Suprapubic skin (tissue), 4 donors: ENCODE data around the gene GPN2.

ENCODE experiments used
- POLR2A ChIP-seq, 2 donors: fragments of 450-650 bp; IDR thresholded peaks; one replicate each; pipeline ENCODE4 v1.6.1; 2017; ENCODE audit warnings: antibody characterized with exemption in 2 of 2, mild to moderate bottlenecking in 2 of 2, moderate library complexity in 2 of 2
- POLR2AphosphoS5 ChIP-seq, 3 donors: sonication (generic); formaldehyde crosslinking; IDR thresholded peaks; one replicate each; pipeline ENCODE4 v1.6.1; 2017; ENCODE audit warnings: antibody characterized with exemption in 3 of 3
- TF ChIP-seq, protein P1 (sequence below), 2 donors: fragments of 200-600 bp in 1 of 2; fragments of 450-650 bp in 1 of 2; sonication (generic) in 1 of 2; IDR thresholded peaks; one replicate each; pipeline ENCODE4 v1.5.1; 2016 to 2019; ENCODE audit warnings: antibody characterized with exemption in 2 of 2, mild to moderate bottlenecking in 1 of 2, moderate library complexity in 1 of 2

DNA sequence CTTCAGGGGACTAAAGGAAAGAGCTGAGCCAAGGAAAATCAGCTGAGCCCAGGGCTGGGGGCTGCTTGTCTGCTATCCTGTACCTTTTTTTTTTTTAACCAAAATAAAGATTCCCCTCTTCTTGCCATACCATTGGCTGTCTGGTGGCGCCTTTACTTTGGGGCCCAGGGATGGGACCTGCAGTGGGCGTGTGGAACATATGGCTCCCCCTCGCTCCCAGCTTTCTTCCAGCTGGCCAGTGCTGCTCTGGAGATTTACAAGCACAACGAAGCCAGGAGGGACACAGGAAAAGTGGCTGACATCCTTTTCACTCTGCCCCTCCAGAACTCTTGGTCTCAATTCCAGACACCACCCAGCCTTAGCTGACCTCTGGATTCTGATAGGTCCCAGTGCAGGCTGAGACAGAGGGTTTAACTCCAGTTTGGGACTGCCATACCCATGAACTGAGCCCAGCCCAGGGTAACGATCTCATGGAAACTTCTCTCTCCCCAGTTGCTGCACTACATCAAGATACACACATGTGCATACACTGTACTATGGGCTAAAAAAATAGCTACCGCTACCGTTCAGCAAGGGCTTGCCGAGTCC lies 32.5 kb downstream of the GPN2 start:
- TF ChIP-seq, protein P1, sequence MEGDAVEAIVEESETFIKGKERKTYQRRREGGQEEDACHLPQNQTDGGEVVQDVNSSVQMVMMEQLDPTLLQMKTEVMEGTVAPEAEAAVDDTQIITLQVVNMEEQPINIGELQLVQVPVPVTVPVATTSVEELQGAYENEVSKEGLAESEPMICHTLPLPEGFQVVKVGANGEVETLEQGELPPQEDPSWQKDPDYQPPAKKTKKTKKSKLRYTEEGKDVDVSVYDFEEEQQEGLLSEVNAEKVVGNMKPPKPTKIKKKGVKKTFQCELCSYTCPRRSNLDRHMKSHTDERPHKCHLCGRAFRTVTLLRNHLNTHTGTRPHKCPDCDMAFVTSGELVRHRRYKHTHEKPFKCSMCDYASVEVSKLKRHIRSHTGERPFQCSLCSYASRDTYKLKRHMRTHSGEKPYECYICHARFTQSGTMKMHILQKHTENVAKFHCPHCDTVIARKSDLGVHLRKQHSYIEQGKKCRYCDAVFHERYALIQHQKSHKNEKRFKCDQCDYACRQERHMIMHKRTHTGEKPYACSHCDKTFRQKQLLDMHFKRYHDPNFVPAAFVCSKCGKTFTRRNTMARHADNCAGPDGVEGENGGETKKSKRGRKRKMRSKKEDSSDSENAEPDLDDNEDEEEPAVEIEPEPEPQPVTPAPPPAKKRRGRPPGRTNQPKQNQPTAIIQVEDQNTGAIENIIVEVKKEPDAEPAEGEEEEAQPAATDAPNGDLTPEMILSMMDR (IDR thresholded peaks at IDR 0.05), result no peak
- TF ChIP-seq POLR2A (IDR thresholded peaks at IDR 0.05) (no peak), POLR2AphosphoS5 (IDR thresholded peaks at IDR 0.05) (no peak)
